IPS-NIHi7 (cell line): ENCODE results near the gene RYR3.

Source experiments
- DNase-seq: peaks from one replicate; pipeline ENCODE4 v3.0.0; 2012; ENCODE audit warnings: mixed read lengths; ENCODE audit errors: extremely low spot score

The RYR3 gene

GRCh38 chr15:33641069-33641468, 330.3 kb downstream of the RYR3 start:
- no peak for DNase-seq

DNA sequence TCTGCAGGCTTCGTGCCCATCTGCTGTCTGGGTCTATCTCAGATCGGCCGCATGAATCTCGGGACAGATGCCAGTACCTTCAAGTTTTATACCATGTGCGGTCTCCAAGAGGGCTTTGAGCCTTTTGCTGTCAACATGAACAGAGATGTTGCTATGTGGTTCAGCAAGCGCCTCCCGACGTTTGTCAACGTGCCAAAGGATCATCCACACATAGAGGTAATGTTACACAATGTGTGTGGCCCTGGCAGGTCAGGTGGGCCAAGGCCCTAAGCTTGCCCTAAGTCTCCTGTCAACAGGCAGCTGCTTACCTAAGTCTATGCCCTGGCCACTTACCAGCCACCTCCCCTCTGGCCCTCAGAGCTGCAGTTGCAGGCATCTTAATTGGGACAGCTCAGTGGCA, 333.5 kb downstream of the RYR3 start:
- DNase-seq: no peak

DNA sequence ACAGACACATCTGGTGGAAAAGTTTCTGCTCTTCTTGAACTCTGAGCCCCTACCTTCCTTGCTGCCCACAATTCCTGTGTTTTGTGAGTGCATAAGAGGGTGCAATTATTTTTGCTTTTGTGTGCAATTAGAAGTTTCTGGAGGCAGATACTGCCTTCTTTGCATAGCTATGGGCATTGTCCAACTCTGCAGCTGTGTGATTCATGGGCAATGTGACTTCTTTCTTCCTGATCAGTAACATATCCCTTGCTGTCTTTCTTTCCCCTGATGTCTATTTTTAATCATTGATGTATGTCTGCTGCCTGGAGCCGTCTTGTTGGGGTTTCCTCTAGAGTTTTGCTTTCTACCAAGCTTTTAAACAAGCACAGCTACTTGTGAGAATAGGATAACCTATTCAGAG, 336.0 kb downstream of the RYR3 start:
- no peak for DNase-seq

DNA sequence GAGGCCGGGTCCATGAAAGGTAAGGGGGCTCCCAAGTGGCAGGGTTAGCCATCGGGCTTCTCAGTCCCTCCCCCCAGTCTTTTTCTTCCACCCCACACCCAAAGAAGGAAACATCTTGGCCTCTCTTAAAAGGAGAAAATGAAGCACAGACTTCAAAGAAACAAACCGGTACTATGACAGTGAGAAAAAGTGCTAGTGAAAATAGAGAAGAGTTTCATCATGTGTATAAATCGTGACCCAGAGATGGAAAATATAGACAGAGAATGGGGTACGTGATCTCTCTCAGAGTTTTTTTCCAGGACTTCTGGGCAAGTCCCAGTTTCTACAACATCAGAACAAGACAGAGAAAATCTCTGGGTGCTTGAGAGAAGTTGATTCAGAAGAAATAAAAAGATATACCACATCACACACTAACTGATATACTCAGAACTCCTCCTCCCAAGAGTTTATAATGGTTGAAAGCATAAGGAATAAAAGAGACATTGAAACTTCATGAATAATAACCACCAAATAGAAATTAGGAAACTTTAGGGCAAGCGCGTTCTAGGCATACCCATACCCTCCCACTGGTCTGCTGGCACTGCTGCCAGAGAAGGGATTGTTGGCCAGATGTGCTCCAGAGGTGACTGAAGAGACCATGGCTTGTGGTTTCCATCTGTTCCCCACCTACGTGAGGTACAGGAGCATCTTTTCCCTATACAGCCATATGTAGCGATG, 338.6 kb downstream of the RYR3 start:
- DNase-seq: no peak

DNA sequence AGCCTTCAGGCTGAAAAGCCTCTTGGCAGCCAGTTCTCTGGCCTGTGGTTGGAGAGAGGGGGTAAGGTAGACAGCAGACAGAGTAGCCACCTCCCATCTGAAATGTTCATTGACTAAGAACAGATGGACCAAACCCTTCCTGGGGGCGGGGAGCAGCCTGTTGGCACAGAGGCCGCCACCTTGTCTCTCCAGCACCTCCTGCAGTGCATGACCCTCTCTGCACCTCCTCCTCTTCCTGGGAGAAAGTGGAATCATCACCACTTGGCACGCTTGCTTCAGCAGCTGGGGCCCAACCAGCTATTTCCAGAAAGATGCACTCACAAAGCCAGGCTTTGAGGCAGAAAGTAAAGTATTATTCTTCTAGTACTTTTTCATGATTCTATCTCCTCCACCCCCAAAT, 344.1 kb downstream of the RYR3 start:
- DNase-seq: peak; percentile 56

GRCh38 chr15:33655488-33655887, 344.7 kb downstream of the RYR3 start:
- no peak for DNase-seq

- no peak for DNase-seq
These were observed 345.4 kb downstream of the RYR3 start for GRCh38 chr15:33656168-33656567.

DNA sequence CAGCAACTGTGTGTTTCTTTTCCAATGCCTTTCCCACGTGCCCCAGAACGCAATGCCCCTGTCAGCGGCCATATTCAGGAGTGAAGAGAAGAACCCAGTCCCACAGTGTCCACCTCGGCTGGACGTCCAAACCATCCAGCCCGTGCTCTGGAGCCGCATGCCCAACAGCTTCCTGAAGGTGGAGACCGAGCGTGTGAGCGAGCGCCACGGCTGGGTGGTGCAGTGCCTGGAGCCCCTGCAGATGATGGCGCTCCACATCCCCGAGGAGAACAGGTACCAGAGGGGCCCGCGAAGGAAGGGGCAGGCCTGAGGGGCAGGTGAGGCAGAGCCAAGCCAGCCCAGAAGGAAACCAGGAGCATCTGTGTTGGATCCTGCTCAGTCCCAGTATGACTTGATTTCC, 349.4 kb downstream of the RYR3 start:
- no peak for DNase-seq

DNA sequence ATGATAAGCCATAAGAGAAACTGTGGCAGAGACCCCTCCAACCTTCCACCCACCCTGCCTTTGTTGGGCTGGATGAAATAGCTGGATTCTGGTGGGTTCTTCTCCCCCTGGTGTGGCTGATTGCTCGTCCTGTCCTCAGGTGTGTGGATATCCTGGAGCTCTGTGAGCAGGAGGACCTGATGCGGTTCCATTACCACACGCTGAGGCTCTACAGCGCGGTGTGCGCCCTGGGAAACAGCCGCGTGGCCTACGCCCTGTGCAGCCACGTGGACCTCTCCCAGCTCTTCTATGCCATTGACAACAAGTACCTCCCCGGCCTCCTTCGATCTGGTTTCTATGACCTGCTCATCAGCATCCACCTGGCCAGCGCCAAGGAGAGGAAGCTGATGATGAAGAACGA, 351.2 kb downstream of the RYR3 start:
- DNase-seq: no peak

DNA sequence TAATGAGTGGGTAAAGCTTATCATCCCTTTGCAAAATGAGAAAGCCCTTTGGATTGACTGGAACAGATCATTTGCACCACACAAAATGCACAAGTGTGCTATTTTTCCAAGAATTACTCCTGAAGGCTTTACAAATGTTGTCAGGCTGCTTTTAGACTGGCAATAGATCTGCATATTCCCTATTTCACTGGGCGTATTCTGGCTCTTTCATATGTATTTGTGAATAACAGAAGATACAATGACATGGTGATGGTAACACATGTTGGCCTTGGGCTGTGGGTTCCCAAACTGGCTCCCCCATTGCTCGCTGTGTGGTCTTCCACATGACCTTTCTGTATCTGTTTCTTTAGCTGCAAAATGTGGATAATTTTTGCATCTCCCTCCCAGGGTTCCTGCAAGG, 354.2 kb downstream of the RYR3 start:
- DNase-seq: no peak

GRCh38 chr15:33670567-33670966, 359.8 kb downstream of the RYR3 start:
- DNase-seq: no peak

DNA sequence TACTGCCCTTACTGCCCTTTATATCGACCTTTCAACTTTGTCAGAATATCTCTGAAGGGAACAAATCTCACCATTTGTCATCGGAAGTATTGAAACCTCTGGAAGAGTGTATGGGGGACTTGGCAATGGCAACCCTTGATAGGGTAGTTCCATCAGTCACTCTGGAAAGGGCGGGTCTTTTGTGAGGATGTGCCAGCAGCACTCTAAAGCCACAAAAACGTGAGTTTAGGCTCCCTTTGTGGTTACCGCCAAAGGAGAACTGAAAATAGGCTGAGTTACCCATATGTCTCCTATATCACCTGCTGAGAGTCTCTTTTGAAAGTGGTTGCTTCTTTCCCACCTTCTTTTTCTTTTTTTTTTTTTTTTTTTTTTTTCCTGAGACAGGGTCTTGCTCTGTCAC, 360.7 kb downstream of the RYR3 start:
- no peak for DNase-seq

- peak; percentile 54 for DNase-seq
These were observed 364.5 kb downstream of the RYR3 start for GRCh38 chr15:33675246-33675645.

- DNase-seq: no peak
These were observed 366.6 kb downstream of the RYR3 start for GRCh38 chr15:33677238-33677830.

DNA sequence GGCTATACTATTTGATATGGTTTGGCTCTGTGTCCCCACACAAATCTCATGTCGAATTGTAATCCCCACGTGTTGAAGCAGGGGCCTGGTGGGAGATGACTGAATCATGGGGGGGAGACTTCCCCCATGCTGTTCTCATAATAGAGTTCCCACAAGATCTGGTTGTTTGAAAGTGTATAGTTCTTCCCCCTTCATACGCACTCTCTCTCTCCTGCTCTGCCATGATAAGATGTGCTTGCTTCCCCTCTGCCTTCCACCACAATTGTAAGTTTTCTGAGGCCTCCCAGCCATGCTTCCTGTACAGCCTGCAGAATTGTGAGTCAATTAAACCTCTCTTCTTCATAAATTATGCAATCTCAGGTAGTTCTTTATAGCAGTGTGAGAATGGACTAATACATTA, 367.4 kb downstream of the RYR3 start:
- DNase-seq: no peak

DNA sequence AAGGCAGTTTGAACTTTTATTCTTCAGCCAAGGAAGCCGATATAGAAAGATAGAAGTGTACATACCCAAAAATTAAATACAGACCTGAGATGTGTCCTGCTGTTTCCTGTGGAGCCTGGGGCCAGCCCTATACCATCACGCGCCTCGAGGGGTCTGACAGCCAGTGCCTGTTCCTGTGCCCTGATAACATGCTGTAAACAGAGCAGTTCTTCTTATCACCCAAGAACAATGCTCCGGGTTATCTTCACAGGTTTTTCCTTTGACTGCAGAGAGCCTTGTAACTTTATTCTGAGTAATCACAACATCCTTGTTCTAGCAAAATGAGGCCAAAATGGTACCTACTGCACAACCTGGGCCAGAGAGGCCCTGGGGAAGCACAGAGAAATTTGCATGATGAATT, 367.8 kb downstream of the RYR3 start:
- DNase-seq: no peak

- no peak for DNase-seq
These were observed 368.3 kb downstream of the RYR3 start for GRCh38 chr15:33679061-33679460.

- DNase-seq: no peak
These were observed 369.6 kb downstream of the RYR3 start for GRCh38 chr15:33680336-33680735.

- DNase-seq: no peak
These were observed 382.5 kb downstream of the RYR3 start for GRCh38 chr15:33693166-33693800.

GRCh38 chr15:33698126-33698525, 387.4 kb downstream of the RYR3 start:
- DNase-seq: no peak

- no peak for DNase-seq
These were observed 388.4 kb downstream of the RYR3 start for GRCh38 chr15:33699145-33699544.

DNA sequence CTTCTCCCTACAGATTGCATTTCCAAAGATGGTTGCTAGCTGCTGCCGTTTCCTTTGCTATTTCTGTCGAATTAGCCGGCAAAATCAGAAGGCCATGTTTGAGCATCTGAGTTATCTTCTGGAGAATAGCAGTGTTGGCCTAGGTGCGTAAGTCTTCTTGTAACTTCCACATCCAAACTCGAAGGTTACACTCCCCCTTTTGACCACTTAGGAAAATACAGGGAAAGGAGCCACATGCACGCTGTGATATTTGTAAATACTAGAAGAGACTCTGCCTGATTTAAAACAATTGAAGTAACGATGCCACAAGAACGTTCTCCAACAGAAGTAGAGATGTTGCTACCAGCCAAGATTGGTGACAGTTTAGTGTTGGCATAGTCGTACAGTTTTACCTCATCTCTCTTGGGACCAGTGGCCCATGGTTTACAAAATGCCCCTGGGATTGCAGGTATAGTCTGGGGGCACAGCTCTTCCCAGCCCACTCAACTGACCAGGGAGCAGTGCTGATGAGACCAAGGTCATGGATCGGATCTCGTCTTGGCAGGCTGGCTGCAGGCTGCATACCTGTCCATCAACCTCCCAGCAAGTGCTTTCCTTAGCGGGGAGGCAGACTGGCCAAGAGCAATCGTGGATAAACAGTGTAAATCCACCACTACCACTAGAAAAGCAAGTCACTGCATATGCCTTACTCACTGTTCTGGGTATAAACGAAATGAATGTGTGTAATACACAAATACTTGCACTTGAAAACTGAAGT, 389.1 kb downstream of the RYR3 start:
- peak; percentile 47 for DNase-seq
